DMS114 treated with DMSO at 0.1 percent for 48 hours (cell line): Measurements from ENCODE around the gene C11orf91.
A peak's percentile ranks its signal among the peaks of the same experiment; 100 is the strongest.
"Not testable (repeated sequence)": the region's sequence is repeated elsewhere in the genome, so short reads cannot be mapped to it uniquely, and the experiment has no call there.

Experiments
- DNase-seq: peaks from one replicate; lab custom pipeline; 2025; ENCODE audit not compliant: unreplicated experiment; lab: John Stamatoyannopoulos, UW

The C11orf91 gene

GRCh38 chr11:33700502-33701271 lies at the start of gene C11orf91:
C11orf91 (minus strand) TSS chr11:33700826; CDS start chr11:33700740, 86 bp downstream.
- peak; percentile 73 for DNase-seq

- DNase-seq: no peak
Observed at GRCh38 chr11:33747979-33748378, 47.4 kb upstream of the C11orf91 start.

GRCh38 chr11:33743291-33743690 lies 42.7 kb upstream of the C11orf91 start:
- no peak for DNase-seq

DNA sequence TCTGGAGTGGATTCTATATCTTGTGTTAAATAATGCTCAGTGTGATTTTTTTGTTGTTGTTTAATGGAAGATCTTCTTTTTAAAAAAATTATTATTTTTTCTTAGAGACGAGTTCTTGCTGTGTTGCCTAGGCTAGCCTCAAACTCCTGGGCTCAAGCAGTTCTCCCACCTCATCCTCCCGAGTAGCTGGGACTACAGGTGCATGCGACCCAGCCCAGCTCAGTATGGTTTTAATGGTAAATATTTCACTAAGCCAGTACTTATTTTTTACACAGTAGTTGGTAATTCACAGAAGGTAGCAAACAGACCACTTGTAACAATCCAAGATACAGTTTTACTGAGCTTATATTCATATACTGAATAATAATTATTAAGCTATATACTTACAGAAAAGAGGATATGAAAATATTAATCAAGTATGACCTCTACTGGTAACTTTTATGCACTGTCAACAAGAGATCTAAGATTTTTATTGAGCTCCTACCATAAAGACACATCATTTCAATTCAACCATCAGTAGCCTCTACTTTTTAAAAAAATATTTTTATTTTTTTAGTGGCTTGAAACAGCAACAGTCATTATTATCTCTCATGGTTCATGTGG lies 41.7 kb upstream of the C11orf91 start:
- peak; percentile 1 for DNase-seq

DNA sequence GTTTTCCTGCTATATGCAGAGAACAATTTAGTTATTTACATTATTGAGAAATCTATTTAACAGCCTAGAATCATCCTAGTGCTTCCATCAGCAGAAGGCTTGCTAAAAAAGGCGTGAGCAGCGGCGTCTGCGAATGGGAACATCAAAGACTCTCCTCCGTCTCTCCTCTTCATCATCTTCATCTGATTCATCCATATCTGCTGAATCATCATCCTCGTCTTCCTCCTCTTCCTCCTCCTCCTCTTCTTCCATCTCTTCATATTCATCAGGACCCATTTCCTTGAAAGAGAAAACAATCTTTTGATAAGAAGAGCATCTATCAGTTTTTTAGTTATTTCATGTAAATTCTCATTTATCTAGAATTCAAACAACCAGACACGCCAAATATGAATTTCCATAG lies 41.2 kb upstream of the C11orf91 start:
- DNase-seq: no peak

- no peak for DNase-seq
Observed at GRCh38 chr11:33737362-33737821, 36.8 kb upstream of the C11orf91 start.

DNA sequence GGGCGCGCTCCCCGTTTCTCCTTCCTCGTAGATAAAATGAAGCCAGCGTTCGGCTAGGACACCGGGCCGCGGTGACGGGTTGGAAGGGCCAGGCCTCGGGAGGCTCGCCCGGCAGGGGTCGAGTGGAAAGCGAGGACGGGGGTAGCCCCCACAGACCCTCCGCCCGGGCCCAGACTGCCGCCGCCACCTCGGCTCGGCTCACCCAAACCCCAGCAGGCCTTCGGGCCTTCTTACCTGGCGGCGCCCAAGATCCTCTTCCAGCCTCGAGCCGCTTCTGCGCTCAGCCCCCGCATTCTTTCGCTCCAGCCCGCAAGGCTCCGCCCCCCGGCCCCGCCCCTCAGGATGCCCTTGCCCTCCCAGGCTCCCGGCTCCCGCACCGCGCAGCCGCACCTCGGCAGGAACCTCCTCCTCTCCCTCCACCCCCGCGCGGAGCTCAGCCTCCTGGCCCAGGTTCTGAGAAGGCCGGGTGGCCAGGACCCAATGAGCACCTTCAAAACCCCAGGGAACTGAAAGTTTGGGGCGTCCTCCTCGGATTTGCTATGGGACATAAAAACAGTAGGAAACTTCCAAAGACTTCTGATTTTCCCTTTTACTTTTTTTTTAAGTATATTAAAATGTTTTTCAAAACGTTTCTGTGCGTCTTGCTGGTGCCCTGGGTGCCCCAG lies 35.7 kb upstream of the C11orf91 start, which contains the start of gene CD59:
Gene CD59 (minus strand): TSS at position 276 of the 665 bp plus-strand sequence. CDS start 13,978 bp downstream, outside the sequence.
- DNase-seq: peak; percentile 34

GRCh38 chr11:33735271-33736147 lies 34.9 kb upstream of the C11orf91 start:
- DNase-seq: peak; percentile 2

DNA sequence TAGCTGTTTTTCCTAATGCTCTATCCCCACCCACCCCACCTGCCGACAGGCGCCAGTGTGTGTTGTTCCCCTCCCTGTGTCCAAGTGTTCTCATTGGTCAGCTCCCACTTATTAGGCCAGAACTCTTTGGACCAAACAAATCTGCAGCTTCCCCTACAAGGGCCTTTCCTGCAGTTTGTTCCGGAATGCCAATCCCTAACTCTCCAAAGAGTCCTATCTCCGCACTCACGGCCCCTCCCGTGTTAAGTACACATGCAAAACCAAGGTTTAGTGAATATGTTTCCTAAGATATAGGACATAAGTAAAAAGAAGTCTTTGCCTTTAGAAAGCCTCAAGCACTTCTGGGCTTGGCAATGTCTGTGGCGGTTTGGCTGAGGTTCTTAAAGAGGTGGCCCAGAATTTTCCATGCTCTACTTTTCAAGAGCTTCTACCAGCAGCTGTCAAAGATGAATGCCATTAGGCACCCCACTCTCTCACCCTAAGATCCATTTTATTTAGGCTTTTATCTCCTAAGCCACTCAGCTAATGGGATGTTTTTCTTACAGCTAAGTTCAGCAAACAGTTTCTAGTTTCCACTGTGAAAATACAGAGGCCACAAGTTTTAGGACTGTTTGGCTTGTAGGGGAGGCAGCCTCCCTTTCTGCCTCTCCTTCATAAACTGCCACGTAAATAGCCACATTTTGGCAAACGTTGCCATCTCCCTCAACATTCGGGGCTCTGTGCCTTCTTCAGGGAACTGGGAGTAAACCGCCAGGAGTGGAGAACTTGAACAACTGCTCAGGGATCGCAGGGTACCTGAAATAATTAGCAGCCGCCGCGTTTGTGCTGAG lies 34.0 kb upstream of the C11orf91 start:
- DNase-seq: no peak

- DNase-seq: no peak
Observed at GRCh38 chr11:33733980-33734379, 33.4 kb upstream of the C11orf91 start.

DNA sequence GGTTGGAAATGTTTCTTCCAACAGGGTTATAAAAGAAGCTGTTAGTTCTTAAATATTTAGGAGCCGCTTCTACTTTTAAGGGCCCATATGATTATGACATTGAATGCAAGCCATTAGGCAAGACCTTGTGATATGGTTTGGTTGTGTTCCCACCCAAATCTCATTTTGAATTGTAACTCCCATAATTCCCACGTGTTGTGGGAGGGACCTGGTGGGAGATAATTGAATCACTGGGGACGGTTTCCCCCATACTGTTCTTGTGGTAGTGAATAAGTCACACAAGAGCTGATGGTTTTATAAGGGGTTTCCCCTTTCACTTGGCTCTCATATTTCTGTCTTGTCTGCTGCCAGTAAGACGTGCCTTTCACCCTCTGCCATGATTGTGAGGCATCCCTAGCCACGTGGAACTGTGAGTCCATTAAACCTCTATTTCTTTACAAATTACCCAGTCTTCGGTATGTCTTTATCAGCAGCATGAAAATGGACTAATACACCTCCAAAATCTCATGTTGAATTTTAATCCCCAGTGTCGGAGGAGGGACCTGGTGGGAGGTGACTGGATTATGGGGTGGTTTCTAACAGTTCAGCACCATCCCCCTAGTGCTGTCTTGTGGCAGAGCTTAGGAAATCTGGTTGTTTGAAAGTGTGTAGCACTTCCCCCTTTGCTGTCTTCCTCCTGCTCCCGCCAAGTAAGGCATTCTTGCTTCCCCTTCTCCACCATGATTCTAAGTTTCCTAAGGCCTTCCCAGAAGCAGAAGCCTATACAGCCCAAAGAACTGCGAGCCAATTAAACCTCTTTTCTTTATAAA lies 31.3 kb upstream of the C11orf91 start:
- DNase-seq: no peak

DNA sequence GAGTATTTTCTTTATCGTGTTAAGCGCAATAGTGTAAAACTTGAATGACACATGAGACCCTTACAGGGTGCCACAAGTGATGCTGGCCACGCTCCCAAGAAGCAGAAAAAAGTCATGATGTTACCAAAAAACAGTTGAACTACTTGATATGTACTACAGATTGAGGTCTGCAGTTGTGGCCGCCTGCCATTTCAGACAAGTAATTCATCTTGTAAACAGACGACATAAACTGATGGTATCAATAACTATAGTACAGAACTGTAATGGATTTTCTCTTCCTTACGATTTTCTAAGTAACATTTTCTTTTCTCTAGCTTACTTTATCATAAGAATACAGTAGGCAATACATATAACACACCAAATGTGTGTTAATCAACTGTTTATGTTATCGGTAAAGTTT lies 30.1 kb upstream of the C11orf91 start:
- no peak for DNase-seq

- DNase-seq: not testable (repeated sequence)
Observed at GRCh38 chr11:33729072-33729664, 28.5 kb upstream of the C11orf91 start.

DNA sequence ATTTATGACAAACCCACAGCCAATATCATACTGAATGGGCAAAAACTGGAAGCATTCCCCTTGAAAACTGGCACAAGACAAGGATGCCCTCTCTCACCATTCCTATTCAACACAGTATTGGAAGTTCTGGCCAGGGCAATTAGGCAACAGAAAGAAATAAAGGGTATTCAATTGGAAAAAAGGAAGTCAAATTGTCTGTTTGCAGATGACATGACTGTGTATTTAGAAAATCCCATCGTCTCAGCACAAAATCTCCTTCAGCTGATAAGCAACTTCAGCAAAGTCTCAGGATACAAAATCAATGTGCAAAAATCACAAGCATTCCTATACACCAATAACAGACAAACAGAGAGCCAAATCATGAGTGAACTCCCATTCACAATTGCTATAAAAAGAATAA lies 26.9 kb upstream of the C11orf91 start:
- not testable (repeated sequence) for DNase-seq

GRCh38 chr11:33725496-33725895 lies 24.9 kb upstream of the C11orf91 start:
- no peak for DNase-seq

DNA sequence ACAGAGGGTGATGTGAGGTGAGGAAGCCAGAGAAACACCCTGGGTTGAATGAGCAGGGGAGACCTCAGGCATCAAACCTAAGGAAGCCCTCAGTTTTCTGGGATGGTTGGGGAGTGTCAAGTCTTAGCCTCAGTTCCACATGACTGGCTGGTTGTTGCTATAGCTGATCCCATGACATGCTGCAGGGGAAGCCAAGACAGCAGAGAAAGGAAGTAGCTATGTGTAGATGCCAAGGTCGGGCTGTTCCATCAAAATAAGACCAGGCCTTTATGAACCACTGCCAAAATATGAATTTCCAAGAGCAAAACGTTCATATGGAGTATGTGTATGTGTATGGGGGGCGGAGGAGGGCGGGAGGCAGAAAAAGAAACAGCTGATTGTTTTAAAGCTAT lies 24.0 kb upstream of the C11orf91 start:
- DNase-seq: no peak

DNA sequence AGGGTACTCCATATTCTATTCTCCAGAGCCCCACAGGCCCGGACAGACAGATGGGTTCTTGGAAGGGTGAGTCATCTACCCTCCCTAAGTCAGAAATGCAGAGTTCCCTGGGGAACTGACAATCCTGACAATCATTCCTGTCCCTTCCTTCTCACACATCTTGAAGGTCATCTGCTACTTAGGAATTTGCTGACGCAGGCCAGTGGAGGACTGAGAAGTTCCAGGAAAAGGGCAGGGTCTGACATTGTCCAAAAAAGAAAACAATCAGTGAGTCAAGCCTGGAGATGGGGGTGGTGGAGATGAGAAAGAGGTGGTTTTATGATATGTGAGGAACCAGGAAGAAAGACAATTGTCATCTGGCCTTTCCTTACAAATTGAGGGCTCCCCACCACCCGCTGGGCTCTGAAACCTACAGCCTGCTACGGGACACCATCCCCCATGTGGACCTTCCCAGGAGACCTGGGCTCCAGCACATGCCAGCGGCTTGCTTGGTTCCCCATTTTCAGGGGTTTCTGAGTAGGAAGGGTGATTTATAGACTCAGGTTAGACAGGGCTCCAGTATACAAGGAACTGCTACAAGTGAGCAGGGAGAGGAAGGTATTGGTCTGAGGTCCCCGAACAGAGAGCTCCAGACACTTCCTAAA lies 22.7 kb upstream of the C11orf91 start:
- no peak for DNase-seq

- no peak for DNase-seq
Observed at GRCh38 chr11:33722590-33723234, 22.1 kb upstream of the C11orf91 start.
